Measurements from ENCODE around the gene DSCAML1. TPM values are rescaled to one million over a fixed set of nuclear protein-coding genes. Genes with fewer than 3 reads are reported as not detected.

The DSCAML1 gene
- total RNA-seq, 1 experiment from 2014 or later, result not detected

DNA sequence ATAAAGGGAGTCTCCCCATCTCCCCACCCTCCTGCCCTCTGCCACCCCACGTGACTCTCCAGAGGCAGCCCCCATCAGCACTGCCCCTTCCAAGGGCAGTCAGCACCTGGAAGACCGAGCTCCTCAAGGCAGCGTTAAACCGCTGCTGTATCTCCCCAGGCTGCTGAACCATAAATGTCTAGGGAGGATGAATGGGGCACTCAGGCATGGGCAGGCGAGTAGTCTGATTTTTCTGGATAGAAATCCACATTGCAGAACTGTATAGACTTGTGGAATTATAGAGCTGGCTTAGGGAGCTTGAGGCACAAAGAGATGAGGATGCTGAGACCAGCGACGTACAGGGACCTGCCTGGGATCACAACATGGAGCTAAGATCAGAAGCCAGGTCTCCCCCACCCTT lies 269.7 kb downstream of the DSCAML1 start:
- DNase-seq (ENCODE audit: low read depth), result no peak

DNA sequence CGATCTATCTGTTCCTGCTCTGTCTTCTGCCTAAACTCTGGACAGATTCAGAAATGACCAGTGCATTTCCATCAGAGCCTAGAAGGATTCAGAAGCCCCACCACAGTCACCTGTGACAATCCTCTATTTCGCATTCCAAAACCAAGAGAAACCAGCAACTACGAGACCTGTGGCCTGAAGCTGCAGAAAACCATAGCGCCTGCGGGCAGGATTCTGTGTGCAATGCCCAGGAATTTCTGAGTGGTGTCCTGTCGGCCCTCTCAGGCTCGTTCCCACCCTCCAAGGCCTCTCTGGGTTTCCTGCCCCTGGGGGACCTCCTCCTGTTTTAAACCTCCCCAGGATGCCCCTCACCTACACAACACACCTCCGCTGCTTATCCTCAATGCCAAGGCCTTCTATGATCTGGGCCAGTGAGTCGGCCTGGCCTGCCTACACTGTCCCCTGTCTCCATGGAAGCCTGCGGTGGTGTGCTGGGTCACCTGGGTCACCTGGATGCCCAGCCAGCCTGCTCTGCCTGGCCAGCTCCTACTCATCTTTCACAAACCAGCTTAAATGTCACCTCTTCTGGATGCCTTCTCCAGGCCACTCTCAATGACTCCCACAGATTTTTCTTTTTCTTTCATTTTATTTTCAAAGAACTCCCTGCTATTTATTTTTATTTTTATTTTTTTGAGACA lies 271.0 kb downstream of the DSCAML1 start:
- no peak for DNase-seq (ENCODE audit: low read depth)

DNA sequence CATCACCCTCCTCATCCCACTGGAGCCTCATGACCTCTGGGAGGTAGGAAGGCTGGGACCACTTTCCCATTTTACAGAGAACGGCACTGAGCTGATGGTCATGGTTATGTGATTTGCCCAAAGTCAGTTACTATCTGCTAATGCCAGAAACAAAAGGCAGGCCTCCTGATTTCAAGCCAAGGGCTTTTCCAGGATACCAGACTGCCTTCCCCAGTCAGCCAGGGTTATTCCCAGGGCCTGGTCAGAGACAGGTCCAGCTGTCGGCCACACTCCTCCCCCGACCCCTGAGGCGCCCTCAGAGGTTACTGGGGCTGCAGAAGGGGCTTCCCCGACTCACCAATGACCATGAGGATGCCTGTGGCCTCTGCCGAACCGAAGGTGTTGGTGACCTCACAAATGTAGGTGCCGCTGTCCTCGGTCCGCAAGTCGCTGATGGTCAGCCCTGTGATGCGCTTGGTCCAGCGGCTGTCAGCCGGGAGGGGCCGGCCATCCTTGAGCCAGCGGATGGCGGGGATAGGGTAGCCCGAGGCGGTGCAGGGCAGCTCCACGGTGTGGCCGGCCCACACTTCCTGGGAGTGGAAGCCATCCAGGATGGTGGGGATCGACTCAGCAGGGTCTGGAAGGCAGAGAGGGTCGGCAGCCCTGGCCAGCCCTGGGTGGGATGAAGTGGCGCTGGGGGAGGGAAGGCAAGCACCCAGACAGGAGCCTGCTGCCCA lies 272.4 kb downstream of the DSCAML1 start:
- no peak for DNase-seq (ENCODE audit: low read depth)

DNA sequence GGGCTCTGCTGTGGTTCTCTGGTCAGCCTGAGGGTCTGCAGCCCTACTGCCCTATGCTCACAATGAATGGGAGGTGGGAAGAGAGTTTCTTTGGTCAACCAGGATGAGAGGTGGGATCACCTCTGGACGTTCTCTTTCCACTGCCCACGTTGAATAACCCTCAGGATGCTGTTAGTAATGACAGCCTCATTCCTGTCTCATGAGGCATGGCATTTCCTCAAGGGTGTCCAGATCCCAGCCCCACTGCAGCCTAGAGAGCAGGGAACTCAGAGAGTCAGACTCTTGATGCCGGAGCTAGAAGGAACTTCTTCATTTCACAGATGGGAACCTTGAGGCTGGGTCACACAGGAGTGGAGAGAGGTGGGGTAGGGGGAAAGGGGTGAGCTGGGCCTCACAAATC lies 273.3 kb downstream of the DSCAML1 start:
- DNase-seq (ENCODE audit: low read depth), result no peak

DNA sequence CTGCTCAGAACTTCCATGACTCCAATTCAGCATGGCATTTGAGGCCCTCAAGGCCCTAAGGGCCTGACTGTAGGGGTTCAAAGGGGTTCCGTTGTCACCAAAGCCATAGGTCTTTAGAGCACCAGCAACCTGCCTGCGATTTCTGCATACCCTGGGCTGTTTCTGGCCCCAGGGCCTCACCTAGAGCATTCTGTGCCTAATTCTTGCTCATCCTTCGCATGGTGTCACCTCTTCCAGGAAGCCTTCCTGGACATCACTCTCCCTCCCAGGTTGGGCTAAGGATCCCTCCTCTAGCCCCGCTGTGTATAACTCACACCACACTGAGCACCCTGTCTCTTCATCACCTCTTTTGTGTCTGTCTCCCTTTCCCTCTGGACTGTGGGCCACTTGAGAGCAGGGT lies 275.0 kb downstream of the DSCAML1 start:
- DNase-seq (ENCODE audit: low read depth), result no peak

DNA sequence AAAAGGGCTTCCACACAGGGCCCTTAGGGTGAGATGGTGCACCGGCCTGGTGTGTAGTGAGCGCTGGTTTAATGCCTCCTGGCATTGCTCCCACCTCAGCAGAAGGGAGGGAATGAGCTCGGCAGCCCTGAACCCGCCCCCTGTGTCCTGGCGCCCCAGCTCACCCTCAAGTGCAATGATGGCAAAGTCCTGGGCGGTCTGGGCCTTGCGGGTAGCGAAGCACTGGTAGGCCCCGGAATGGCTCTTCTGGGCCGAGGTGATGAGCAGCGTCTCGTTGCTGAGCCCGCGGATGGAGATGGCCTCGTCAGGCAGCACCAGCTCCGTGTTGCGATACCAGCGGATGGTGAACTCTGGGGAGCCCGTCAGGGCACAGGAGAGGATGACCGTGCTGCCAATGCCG lies 276.1 kb downstream of the DSCAML1 start:
- no peak for DNase-seq (ENCODE audit: low read depth)

DNA sequence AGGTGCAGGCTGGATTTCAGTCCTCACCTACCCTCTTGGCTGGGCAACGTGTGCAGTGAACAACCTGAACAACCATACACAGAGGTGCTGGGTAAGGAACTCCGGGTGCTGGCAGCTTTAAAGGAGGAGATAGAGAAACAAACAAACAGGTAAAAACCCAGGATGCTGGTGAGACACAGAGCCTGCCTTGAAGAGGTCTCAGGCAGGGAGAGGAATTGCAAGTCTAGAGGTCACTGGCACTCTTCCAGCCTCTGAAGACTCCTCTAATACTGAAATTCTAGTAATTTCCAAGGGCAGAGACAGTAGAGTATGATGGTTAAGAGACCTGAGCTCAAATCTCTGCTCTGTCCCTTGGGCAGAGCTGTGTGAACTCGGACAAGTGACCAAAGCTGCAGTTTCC lies 276.8 kb downstream of the DSCAML1 start:
- peak; percentile 5 for DNase-seq (ENCODE audit: low read depth)

DNA sequence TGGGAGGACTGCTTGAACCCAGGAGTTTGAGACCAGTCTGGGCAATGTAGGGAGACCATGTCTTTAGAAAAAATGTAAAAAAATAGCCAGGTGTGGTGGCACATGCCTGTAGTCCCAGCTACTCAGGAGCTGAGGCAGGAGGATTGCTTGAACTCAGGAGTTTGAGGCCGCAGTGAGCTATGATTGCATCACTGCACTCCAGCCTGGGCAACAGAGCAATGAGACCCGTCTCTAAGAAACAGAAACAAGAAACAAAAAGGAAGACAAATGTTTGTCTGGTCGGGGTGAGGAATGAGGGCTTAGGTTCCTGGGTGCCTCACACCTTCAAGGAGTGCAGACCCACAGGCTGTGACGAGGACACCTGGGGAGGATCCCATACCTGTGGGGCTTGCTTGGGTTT lies 277.4 kb downstream of the DSCAML1 start:
- no peak for DNase-seq (ENCODE audit: low read depth)

DNA sequence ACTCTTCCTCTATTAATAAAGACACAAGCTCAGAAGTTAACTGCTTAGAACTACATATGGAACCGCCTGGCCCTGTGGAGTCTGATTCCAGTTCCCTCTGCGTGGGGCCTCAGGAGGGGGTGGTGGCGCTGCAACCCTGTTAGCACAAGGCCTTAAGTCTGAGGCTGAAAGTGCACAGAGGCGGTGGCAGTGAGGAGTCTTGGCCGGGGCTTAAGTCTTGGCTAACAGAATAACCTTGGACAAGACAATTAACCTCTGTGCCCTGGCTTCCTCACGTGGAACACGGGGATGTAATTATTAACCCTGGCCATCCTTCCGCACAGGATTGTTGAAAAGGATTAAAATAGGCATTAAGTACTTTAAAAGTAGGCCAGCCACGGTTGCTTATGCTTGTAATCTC lies 277.8 kb downstream of the DSCAML1 start:
- DNase-seq (ENCODE audit: low read depth), result no peak

DNA sequence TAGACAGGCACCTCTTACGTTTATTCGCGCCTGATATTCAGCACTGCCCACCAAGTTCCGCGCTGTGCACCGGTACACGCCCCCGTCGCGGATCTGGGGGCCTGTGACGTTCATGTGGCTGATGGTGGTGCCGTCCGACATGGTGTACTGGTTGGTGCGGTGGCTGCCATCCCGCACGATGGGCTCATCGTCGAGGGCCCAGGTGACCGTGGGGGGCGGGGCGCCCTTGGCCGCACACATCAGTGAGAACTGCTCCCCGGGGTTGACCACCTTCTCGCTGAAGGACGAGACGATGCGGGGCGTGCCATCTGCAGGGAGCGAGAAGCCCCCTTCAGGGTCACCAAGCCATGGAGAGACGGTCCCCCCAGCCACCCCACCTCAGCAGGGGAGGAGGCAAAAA lies 278.6 kb downstream of the DSCAML1 start:
- no peak for DNase-seq (ENCODE audit: low read depth)

DNA sequence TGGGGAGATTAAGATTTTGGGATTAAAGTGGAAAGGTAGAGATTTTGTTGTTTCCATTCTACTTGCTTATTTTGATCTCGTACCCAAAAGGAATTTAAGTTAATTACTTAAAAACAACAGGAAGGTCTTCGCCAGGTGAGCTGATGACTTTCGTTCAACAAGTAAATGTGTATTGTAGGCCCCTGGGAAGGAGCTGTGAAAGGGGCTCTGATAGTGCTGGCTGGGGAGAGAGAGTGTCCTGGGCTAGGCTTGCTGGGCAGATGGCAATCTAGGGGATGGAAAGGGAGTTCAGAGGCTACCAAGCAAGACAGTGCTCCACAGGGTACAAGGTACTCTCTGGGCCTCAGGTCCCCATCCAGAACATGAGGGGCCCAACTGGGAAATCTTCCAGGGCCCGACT lies 279.9 kb downstream of the DSCAML1 start:
- no peak for DNase-seq (ENCODE audit: low read depth)

DNA sequence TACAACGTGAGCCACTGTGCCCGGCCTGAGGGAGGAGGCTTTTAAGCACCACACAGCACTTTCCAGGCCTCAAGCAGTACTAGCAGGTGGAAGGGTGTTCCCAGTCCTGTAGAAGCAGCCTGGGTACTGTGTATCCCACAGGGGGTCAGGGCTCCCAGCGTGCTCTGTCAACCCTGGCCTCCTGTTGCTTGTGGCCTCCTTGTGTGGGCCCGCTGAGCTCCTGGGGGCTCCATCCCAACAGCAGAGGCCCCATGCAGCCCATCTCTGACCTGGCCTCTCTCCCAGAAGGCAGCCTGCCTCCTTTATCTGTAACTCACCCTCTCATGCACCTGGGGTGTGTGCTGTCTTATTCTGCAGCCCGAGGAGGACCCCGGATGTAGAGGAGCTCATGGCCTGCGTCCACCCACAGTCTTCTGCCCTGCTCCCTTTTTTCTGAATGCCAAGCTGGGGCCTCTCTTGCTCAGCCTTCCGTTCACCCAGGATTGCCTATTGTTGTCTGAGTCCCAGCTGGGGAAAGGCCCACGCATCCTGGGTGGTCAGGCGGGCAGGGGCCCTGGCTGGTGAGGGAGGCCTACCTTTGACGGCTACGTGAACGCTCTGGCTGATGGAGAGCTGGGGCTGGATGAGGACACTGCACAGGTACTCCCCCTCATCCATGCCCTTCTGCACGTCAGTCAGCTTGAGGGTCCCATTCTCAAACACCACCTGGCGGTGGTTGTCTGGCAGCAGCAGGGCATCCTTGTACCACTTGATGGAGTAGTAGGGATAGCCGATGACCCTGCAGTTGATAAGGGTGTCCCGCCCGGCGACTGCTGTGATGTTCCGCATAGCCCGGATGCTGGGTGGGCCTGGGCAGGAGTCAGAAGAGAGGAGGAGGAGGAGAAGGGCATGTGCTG lies 280.9 kb downstream of the DSCAML1 start:
- DNase-seq (ENCODE audit: low read depth), result no peak

DNA sequence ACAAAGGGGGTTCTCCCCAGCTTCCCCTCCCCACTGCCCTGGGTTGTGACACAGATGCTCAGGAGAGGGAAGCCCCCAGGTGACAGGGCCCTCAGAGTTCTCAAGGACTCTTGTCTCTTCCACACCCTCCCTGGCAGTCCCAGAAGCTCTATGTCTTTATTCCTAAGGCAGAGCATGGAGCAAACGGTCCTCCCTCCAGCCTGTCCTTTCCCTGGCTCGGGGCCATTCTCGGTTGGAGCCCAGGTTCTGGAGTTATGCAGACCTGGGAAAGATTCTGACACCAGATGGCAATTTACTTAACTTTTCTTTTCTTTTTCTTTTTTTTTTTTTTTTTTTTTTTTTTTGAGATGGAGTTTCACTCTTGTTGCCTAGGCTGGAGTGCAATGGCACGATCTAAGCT lies 282.8 kb downstream of the DSCAML1 start:
- no peak for DNase-seq (ENCODE audit: low read depth)

DNA sequence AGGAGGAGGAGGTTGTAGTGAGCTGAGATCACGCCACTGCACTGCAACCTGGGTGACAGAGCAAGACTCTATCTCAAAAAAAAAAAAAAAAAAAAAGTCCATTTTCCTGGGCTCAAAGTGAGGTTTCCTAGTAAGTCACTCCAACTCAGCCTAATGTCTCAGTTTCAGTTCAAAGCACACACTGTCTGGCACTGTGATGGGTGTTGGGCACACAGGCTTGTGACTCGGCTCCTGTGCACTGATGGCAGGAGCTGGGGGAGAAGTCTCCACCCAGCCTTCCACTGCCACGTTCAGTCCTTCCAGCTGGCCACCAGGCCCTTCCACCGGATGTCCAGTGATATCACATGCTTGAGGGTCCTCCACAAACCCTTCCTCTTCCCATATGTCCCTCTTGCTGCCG lies 283.4 kb downstream of the DSCAML1 start:
- DNase-seq (ENCODE audit: low read depth), result no peak

DNA sequence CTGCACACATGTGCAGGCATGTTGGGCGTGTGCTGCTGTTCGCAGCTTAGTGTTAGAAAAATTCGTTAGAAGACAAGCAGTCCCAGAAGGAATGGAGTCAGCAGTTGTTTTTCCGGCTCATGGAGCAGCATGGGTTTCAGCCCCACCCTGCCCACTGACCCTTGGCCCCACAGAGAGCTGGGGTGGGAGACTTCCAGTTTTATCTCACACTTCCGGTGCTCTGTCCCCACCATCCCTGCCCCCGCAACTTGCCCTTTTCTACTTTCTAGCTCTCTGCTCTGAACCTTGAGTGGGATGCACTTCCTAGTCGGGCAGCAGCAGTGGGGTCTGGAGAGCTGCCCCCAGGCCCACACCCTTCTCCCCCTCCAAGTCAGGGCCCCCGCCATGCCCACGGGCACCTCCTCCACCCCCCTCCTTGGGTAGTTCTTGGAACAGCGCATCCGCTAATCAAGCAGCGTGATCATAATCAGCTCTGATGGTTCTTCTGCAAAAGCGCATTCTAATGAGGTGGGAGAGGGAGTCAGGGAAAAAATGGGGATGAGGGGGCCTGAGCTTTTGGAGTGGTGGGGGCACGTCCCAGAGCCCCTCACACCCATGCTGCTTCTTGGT lies 285.0 kb downstream of the DSCAML1 start:
- no peak for DNase-seq (ENCODE audit: low read depth)

DNA sequence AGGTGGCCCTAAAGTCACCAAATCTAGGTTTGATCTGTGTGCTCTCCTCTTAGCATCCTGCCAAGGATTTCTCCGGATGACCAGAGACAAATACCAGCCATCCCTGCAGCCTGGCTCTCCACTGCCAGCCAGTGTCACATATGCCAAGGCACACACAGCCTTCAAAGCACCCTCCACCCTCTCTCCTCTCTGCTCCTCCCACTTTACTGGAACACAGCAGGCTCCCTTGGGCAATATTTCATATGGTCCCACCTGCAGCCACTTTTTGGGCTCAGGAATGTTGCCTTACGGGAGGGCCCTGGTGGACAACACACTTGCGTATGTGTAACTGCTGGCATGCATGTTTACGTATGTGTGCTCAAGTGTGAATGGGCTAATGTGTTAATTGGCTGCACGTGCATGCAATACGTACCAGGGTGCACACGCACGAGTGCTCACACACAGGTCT lies 285.5 kb downstream of the DSCAML1 start:
- no peak for DNase-seq (ENCODE audit: low read depth)

DNA sequence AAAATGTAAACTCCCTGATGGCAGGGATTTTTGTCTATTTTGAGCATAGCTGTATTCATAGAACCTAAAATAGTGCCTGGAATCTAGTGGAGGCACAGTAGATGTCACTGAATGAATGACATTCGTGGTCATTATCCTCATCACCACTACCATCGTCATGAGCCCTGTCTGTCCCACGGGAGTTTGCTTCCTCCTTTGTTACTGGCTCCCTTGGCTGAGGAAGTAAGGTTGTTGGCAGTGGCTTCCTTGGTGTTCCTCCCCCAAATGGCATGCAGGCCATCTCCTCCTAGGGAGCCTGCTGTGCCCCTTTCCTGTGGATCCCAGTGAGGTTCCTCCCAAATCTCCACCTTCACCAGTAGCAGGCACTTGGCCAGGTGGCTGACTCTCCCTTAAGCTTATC lies 286.4 kb downstream of the DSCAML1 start:
- DNase-seq (ENCODE audit: low read depth), result no peak

DNA sequence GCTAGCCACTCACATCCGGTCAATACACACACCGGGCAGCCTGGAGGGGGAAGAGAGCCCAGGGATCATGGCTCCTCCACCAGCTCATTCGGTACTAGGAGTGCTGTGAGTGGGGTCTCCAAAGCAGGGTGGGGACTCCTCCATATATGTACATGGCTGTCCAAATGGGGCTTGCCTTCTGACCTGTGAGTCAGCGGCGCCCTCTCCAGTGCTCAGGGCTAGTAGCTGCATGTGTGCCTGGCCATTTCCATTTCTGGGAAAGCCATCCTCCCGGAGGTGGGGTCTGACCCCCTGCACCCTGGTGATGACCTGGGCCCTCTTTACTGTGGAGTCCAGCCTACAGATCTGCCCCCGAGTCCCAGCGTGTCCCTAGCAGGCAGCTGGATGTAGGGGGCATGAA lies 287.5 kb downstream of the DSCAML1 start:
- DNase-seq (ENCODE audit: low read depth), result no peak

DNA sequence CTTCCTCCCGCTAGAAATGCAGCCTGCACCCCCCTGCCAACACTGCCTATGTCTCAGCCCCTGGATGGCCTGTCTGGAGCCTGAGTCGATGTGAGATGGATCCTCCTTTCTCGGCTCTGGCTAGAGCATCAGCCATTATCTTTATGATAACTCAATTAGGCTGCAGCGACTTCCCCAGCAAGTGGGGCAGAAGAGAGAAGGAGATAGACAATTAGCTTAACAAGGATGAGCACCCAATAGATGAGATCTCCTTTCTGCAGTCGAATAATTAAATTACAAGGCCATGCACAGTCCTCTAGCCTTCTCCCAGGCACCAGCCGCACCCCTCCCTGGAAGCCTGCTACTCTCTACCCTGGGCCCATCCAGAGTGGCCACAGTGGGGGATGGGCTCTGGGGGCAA lies 290.0 kb downstream of the DSCAML1 start:
- no peak for DNase-seq (ENCODE audit: low read depth)

DNA sequence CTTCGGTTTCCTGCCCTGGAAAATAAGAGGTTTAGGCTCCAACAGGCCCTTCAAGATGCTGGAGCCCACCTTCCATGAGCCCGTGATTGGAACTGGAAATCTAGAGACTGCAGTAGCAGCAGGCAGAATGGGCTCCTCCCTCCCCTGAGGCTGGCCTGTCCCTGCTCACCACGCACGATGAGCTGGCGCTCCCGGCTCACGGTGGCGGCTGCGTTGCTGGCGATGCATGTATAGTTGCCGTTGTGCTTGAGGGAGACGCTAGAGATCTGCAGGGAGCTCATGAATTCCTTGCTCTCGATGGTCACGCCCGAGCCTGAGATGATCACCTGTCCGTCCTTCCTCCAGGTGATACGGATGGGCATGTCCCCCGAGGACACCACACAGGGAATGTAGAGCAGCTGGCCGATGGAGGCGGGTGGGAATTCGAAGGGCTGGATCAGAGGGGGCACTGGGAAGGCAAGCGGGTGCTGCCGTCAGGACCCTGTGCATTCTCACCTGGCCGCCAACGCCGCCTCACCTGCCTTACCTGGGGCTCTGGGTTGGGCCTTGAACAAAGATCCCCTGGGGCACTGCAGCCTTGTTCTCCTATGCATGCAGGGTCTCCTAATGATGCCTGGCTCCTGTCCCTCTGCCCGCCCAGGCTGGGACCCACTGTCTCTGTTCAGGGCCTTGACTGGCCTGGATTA lies 291.6 kb downstream of the DSCAML1 start:
- DNase-seq (ENCODE audit: low read depth), result no peak

DNA sequence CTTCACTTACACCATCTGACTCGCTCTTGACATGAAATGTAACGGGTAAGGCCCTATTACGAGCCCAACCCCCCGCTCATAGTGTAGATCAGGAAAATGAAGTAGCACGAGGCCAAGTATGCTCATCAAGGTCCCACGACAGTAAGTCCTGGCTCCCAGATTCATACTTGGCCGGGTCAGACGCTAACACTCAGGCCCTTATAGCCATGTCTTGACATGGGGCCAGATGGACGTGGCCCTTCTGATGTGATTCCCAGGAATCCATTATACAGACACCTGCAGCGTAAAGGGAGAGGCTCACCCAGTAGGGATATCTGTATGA lies 294.3 kb downstream of the DSCAML1 start:
- DNase-seq (ENCODE audit: low read depth), result no peak
